GM21786 (cell line): ENCODE results near the gene NTRK2.
"Not testable (repeated sequence)": the region's sequence is repeated elsewhere in the genome, so short reads cannot be mapped to it uniquely, and the experiment has no call there.

Source experiments
- ATAC-seq: cut with Tn5 transposase; IDR thresholded peaks from one replicate; pipeline ENCODE4 v1.9.1; 2021; ENCODE audit not compliant: unreplicated experiment

The NTRK2 gene

DNA sequence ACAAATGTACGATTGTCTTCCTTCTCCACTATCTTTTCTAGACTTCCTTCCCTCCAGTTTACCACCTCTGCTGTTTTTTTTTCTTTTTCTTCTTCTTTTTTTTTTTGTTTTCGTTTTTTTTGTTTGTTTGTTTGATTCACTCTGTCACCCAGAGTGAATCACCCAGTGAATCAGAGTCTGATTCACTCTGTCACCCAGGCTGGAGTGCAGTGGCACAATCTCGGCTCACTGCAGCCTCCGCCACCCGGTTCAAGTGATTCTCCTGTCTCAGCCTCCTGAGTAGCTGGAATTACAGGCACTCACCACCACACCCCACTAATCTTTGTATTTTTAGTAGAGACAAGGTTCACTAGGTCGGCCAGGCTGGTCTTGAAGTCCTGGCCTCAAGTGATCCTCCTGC, 375.7 kb downstream of the NTRK2 start:
- ATAC-seq = no peak

DNA sequence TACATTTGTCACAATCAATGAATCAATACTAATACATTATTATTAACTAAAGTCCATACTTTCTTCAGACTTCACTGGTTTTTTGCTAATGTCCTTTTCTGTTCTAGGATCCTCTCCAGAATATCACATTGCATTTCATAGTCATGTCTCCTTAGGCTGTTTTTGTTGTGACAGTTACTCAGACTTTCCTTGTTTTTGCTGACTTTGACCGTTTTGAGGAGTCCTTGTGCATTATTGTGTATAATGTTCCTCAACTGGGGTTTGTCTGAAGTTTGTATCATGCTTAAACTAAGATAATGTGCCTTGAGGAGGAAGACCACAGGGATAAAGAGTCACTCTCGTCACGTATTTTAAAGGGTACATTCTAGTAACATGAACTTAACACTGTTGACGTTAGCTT, 376.9 kb downstream of the NTRK2 start:
- no peak for ATAC-seq

DNA sequence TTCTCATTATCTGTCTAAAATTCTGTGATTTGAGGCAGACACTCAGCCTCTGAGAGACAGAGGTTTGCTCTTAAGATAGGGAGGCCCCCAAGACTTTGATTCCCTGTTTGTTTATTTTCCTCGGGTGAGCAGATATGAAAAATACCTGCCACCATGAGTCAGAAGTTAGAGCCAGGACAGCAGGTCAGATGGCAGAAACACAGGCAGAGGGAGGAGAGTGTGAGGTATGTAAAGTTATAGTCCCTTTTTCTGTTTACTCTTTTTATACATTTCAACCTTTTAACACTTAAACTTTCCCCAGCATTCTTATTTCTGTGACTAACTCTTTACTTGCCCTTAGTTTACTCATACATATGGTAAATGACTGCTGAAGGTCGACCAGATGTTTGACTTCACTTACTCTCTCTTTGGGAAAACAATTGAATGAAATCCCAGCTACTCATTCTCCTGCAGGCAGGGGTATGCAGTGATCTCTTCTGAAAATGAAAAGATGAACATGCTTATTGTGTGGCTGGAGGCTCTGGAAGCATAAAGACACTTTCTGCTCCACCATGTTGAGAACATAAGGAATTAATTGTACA, 383.8 kb downstream of the NTRK2 start:
- no peak for ATAC-seq

DNA sequence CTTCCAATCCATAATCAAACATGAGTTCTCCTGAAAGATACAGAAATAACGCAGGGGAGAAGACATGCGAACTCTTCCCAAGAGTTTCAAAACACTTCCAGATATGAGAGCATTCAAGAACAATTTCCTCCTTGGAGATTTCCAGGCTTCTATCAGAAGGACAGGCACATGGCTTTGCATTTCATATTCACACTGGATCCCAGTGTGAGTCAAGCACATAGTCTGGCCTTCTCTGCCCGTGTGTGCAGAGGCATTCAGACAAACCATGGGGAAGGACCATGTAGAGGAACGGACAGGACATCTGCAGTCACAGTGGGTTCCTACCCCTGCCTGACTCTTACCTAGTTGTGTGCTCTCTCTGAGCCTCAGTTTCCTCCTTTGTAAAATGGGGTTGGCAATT, 384.5 kb downstream of the NTRK2 start:
- ATAC-seq = no peak

DNA sequence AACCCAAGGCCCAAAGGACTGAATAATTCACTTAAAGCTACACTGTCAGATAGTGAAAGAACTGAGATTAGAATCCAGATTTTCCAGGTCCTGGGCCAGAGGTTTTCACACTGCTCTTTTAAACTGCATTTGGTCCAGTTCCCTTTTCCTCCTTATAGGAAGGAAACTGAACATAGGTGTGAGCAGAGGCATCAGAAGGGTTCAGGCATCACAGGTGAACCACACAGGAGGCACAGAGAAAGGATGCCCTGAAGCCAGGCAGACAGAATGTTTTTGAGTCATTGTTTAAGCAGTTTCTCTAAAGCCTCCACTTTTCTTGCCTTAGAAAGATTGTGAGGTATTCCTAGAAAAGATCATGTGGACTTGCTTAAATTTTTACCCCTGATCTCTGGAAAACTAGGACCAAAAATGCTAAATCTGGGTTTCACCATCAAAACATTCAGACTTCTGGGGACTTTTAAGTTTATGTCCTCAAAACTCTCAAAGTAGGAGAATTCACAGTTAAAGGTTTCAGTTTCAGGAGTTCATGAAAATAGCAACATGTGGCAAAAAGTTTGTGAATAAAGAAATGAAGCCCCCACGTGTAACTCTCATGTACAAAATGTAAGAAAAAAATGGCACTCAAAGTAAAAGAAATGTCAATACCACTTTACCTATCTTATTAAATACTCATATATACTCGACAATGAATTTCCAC, 386.1 kb downstream of the NTRK2 start:
- ATAC-seq = peak; percentile 61

DNA sequence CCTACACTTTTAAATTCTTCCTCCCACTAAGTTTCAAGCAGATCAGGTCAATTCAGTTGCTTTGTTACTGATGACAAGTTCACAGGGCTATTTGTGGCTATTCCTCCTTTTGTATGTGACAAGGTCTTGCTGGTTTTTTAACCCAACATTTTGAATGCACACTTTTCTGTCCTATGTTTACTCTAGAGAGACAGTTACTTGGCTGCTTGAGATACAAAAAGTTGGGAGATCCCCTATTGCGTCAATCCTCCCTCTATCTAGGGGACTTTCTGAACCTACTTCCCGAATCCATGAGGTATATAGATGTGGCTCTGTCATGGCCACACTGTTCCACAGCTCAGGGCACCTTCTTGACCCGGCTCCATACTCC, 386.7 kb downstream of the NTRK2 start:
- peak; percentile 43 for ATAC-seq

DNA sequence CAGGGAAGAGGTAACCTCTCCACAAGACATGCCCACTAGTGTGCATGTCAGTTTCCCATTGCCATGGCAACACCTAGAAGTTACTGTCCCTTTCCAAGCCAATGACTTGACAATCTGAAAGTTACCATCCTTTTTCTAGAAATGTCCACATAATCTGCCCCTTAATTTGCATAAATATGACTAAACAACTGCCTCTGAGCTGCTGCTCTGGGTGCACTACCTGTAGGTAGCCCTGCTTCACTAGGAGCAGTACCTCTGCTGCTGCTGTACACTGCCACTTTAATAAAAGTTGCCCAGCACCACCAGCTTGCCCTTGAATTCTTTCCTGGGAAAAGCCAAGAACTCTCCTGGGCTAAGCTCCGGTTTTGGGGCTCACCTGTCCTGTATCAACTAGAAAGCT, 392.4 kb downstream of the NTRK2 start:
- no peak for ATAC-seq

DNA sequence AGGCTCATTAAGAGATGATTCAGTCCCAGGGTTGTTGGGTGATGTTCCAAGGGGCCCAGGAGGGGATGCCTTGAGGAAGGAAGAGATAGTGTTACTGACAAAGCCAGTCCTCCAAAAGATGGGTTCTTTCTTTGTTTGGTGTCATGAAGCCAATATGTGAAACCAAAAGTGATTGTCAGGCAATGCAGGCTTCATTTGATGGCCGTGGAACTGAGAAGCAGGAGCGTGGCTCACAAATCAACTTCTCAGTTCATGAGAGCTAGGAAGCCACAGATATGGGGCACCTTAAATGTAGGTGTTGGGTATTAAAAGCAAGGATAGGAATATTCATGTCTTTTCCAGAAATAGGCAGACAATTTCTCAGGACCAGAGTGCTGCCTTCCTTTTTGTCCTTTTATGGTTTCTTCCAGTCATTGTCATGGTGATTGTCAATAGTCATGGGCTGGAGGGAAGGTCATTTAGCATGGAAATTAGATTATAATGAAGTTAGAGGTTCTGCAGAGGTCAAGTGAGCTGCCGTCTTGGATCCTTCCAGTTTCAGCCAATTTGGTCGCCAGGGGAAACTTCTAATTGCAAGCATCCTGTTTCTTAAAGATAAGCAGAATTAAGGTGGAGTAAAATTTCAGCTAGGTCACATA, 393.0 kb downstream of the NTRK2 start:
- no peak for ATAC-seq

DNA sequence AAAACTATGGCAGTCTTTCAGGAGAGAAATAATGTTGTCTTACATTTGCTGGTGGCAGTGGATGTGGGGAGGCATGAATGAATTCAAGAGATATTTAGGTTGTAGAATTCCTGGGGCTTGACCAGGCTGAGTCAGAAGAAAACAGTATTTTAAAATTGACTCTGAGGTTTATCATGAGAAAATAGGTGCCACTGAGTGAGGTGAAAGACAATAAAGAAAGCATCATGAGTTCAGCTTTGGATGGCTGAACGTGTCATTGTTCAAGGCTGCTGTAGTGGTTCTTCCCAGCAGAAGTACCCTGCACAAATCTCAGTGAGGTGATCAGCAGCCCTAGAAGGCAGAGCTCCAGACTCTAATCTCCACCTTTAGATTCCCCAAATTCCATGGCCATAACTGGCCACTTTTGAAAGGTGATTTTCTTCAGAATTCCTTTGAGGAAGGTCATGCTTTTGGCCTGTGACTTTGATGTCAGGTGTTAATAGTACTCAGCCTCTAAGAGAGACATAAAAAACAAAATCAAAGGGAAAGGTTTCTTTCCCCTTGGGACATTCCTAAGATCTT, 395.4 kb downstream of the NTRK2 start:
- no peak for ATAC-seq

DNA sequence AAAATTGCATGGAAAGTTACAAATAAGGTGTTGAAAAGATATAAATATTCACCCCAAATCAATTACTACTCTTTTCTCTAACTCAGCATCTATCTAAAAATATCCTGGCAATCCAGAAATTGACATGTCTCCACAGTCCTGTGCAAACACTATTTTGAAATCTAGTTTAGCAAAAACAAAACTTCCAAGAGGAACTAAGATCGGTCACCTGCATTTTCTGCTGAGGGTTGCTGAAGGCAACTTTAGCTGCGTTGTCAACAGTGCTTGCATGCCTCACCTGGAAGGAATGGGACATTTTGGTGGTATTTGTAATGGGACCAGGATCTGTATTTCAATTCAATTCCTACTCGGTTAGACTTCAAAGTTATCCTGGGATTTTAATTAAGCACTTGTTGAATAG, 398.3 kb downstream of the NTRK2 start:
- no peak for ATAC-seq

DNA sequence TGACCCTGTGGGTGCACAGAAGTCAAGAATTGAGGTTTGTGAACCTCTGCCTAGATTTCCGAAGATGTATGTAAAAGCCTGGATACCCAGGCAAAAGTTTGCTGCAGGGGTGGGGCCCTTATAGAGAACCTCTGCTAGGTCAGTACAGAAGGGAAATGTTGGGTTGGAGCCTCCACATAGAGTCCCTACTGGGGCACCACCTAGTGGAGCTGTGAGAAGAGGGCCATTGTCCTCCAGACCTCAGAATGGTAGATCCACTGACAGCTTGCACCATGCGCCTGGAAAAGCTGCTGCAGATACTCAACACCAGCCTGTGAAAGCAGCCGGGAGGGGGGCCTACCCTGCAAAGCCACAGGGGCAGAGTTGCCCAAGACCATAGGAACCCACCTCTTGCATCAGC, 399.9 kb downstream of the NTRK2 start:
- not testable (repeated sequence) for ATAC-seq
